ENCODE results near the gene TMEM44.

Gene TMEM44
- total RNA-seq = 0.70 to 1.9 reads per million in 2 experiments

GRCh38 chr3:194633349-194634004, at the start of gene TMEM44:
TSS of gene TMEM44 (minus strand) at chr3:194633419. CDS start at chr3:194633215, 204 bp downstream.
- DNase-seq (ENCODE audit: low read depth) = peak; percentile 36

- DNase-seq (ENCODE audit: low read depth) = peak; percentile 46
Observed at GRCh38 chr3:194682694-194683310, 49.6 kb upstream of the TMEM44 start.

GRCh38 chr3:194682189-194682693, 49.0 kb upstream of the TMEM44 start:
- DNase-seq (ENCODE audit: low read depth) = no peak

- no peak for DNase-seq (ENCODE audit: low read depth)
Observed at GRCh38 chr3:194680888-194681615, 47.8 kb upstream of the TMEM44 start.

GRCh38 chr3:194676471-194676870, 43.3 kb upstream of the TMEM44 start:
- DNase-seq (ENCODE audit: low read depth) = no peak

- DNase-seq (ENCODE audit: low read depth) = no peak
Observed at GRCh38 chr3:194675680-194676079, 42.5 kb upstream of the TMEM44 start.

- no peak for DNase-seq (ENCODE audit: low read depth)
Observed at GRCh38 chr3:194675081-194675640, 41.9 kb upstream of the TMEM44 start.

GRCh38 chr3:194673761-194674160, 40.5 kb upstream of the TMEM44 start:
- DNase-seq (ENCODE audit: low read depth) = no peak

- DNase-seq (ENCODE audit: low read depth) = no peak
Observed at GRCh38 chr3:194672876-194673275, 39.7 kb upstream of the TMEM44 start.

GRCh38 chr3:194671900-194672808, 38.9 kb upstream of the TMEM44 start, which contains the start of gene LSG1:
TSS of gene LSG1 (minus strand) at chr3:194672191. CDS start at chr3:194672162, 29 bp downstream.
- DNase-seq (ENCODE audit: low read depth) = peak; percentile 82

GRCh38 chr3:194671511-194671899, 38.3 kb upstream of the TMEM44 start:
- peak; percentile 7 for DNase-seq (ENCODE audit: low read depth)

GRCh38 chr3:194667363-194667762, 34.1 kb upstream of the TMEM44 start:
- no peak for DNase-seq (ENCODE audit: low read depth)

GRCh38 chr3:194664857-194665256, 31.6 kb upstream of the TMEM44 start:
- no peak for DNase-seq (ENCODE audit: low read depth)

GRCh38 chr3:194661946-194662345, 28.7 kb upstream of the TMEM44 start:
- no peak for DNase-seq (ENCODE audit: low read depth)

GRCh38 chr3:194661374-194661773, 28.2 kb upstream of the TMEM44 start:
- no peak for DNase-seq (ENCODE audit: low read depth)

GRCh38 chr3:194659778-194660177, 26.6 kb upstream of the TMEM44 start:
- DNase-seq (ENCODE audit: low read depth) = no peak

GRCh38 chr3:194658477-194659242, 25.4 kb upstream of the TMEM44 start:
- DNase-seq (ENCODE audit: low read depth) = no peak

- DNase-seq (ENCODE audit: low read depth) = no peak
Observed at GRCh38 chr3:194657439-194657838, 24.2 kb upstream of the TMEM44 start.

- DNase-seq (ENCODE audit: low read depth) = no peak
Observed at GRCh38 chr3:194654443-194654842, 21.2 kb upstream of the TMEM44 start.

GRCh38 chr3:194647747-194648146, 14.5 kb upstream of the TMEM44 start:
- no peak for DNase-seq (ENCODE audit: low read depth)

- DNase-seq (ENCODE audit: low read depth) = no peak
Observed at GRCh38 chr3:194642769-194643168, 9.6 kb upstream of the TMEM44 start.
